GM08714 (cell line): Measurements from ENCODE around the gene TSPO.
A peak's percentile ranks its signal among the peaks of the same experiment; 100 is the strongest.

ENCODE experiments used
- H3K4me3 ChIP-seq: fragments of 200-500 bp; sonication (Bioruptor generic); 2 replicates; pipeline ENCODE4 v1.5.1; 2014; ENCODE audit warnings: mild to moderate bottlenecking, low read length, inconsistent platforms
- ZNF274 ChIP-seq: IDR thresholded peaks from 2 replicates; pipeline ENCODE4 v1.6.1; 2012; ENCODE audit warnings: mild to moderate bottlenecking, low read depth, low read length

Gene TSPO

GRCh38 chr22:43187171-43188099 is 36.1 kb downstream of the TSPO start:
- peak overlapping the region; percentile 67 for H3K4me3 ChIP-seq
- TF ChIP-seq ZNF274: no peak

DNA sequence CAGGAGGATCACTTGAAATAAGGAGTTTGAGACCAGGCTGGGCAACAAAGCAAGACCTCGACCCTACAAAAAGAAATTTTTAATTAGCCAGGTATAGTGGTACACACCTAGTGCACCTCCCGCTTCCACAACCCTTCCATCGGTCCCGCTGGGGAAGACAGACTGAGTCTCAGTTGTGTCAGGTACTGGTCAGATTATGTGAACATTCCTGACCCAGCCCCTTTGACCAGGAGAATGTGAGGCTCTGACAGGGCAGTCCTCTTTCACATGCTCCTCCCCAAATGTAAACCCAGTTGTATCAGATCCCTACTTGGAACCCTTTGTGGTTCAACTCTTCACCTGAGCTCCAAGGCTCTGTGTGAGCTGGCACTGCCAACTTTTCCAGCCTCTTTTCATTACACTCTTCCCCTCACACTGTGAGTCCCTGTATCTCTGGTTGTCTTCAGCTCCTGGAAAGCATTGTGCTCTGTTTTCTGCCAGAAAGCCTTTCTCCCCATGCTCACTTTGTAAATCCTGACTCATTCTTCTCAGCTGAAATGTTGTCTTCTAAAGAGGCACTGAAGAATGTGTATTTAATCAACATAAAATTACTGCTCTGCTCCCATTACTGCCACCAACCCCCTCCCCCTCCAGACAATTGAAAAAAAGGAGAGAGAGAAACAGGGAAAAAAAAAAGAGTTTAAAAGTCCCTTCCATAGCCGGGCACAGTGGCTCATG is 37.6 kb downstream of the TSPO start:
- no peak overlapping the region for H3K4me3 ChIP-seq
- TF ChIP-seq ZNF274: no peak

DNA sequence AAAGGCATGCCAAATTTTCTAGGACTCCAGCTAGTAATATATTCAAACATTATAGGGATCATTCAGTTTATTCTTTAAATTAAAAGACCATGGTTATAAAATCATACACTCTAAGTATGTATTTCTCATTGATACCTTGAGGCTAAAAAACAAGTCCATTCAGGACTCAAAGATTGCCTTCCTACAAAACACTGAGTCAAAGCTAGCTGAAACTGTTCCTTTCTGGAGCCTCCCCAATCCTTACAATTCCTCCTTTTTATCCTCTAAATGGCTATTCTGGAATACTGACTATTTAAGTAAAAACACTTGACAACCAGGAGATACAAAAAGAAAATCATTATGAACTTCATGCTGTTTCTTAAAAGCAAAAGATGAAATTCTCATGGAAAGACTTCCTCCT is 40.5 kb downstream of the TSPO start:
- H3K4me3 ChIP-seq: no peak overlapping the region
- TF ChIP-seq ZNF274: no peak

GRCh38 chr22:43197271-43197941 is 46.0 kb downstream of the TSPO start:
- TF ChIP-seq ZNF274: no peak
- no peak overlapping the region for H3K4me3 ChIP-seq

- no peak for TF ChIP-seq ZNF274
- no peak overlapping the region for H3K4me3 ChIP-seq
These were observed 46.8 kb downstream of the TSPO start for GRCh38 chr22:43198126-43198525.

DNA sequence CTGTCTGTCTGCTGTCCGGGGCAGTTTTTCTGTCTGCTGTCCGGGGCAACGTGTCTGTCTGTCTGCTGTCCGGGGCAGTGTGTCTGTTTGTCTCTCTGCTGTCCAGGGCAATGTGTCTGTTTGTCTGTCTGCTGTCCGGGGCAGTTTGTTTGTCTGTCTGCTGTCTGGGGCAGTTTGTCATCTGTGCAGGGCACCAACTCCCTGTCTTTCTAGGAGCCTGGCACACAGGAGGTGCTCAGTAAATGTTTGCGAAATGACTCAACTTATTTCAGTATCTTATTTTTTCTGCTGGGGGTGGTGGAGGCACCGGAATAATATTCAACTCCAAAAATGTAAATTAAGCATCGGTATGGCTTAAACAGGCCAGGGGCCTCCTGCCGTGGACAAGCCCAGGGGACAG is 47.6 kb downstream of the TSPO start:
- no peak overlapping the region for H3K4me3 ChIP-seq
- TF ChIP-seq ZNF274: no peak

DNA sequence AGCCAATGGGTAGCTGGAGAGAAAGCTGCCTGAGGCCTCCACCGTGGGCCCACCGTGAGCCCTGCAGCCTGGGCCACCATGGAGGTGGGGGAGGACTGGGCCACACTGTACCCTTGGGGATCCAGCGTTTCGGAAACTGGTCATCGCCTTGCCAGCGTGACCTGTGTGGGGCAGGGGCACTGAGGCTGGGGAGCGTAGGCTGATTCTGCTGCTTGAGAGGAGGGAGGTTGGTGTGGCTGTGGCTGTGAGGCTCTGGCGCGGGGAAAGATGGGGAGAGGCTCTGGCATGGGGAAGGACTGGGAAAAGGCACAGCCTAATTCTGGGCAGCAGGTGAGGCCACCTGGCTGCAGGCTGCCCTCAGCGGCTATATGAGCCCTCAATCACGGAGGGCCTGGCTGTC is 48.2 kb downstream of the TSPO start:
- no peak overlapping the region for H3K4me3 ChIP-seq
- TF ChIP-seq ZNF274: no peak

- H3K4me3 ChIP-seq: no peak overlapping the region
- no peak for TF ChIP-seq ZNF274
These were observed 48.7 kb downstream of the TSPO start for GRCh38 chr22:43200031-43200430.

GRCh38 chr22:43200555-43200954 is 49.2 kb downstream of the TSPO start:
- TF ChIP-seq ZNF274: no peak
- H3K4me3 ChIP-seq: no peak overlapping the region

DNA sequence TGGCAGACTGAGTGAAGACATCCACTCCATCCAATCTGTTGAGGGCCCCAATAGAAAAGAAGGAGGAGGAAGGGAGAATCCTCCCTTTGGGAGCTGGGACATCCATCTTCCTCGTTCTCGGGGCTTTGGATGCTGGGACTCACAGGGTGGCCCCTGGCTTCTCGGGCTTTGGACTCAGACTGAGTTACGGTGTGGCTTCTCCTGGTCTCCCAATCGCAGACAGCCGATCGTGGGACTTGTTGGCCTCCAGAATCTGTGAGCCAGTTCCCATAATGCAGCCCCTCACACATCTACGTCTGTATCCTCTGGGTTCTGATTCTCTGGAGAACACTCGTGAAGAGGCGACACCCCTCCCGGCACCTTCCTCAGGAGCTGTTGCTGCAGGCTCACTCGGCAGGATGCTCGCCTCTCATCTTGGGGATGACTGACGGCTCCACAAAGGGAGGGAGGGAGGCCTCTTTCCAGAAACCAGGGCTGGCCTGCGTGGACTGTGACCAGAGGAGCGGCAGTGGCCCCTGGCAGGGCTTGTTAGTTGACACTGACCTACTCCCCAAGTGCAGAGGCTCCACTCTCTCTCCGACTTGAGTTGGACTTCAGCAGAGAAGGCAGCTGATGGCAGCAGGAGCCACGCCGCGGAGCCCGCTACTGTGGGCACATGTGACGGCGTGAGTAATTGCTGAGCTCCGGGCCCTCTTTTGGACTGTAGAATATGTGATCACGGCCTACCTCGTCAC is 50.3 kb downstream of the TSPO start:
- no peak overlapping the region for H3K4me3 ChIP-seq
- no peak for TF ChIP-seq ZNF274

DNA sequence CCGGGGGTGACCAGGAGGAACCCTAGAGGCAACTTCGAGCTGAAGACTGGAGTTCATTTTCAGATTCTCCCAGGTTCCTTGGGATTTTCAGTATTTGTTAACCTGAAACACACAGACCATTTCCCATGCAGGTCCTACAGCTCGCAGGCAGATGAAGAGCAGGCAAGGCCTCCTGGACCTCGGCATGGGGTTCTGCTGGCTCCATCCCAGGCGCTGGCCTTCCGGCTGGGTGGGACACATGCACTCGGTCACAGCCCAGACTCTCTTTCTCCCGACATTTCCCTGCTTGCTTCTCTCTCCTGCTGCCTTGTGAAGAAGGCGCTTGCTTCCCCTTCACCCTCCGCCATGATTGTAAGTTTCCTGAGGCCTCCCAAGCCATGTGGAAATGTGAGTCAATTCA is 51.0 kb downstream of the TSPO start:
- no peak for TF ChIP-seq ZNF274
- H3K4me3 ChIP-seq: no peak overlapping the region

- no peak overlapping the region for H3K4me3 ChIP-seq
- no peak for TF ChIP-seq ZNF274
These were observed 51.5 kb downstream of the TSPO start for GRCh38 chr22:43202756-43203410.

GRCh38 chr22:43203471-43203981 is 52.2 kb downstream of the TSPO start:
- no peak overlapping the region for H3K4me3 ChIP-seq
- TF ChIP-seq ZNF274: no peak

DNA sequence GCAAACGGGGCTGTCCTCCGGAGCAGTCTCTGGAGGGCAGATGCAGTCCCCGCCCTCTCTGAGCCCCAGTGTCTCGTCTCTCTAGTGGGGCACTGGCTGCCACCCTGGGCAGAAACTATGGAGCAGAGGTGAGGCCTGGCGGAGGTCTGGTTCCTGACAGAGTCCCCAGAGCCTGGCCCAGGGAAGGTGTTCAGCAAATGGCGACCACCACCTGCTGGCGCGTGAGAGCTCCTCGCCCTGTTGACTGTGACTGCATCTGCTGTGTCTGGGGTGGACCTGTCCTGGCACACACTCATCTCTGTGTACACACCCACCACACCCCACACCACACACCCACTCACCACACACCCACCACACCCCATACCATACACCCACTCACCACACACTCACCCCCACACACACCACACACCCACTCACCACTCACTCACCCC is 53.9 kb downstream of the TSPO start:
- no peak for TF ChIP-seq ZNF274
- H3K4me3 ChIP-seq: no peak overlapping the region
